Measurements from ENCODE around the gene HIGD1A. TPM values are rescaled to one million over a fixed set of nuclear protein-coding genes. Genes with fewer than 3 reads are reported as not detected.

HIGD1A gene
- total and polyA plus RNA-seq, 12 donors = 179 to 399 (median 331) TPM

GRCh38 chr3:42746455-42747450 is 57.5 kb downstream of the HIGD1A start:
- Histone ChIP-seq H3K27ac (peak overlapping the region in 9 of 10 donors; percentile 21 to 73 (median 57)), H3K27me3 (no peaks in the 10 kb centered on the region), H3K9me3 (no peaks in the 10 kb centered on the region), H3K4me1 (peaks cover 0 to 40% (median 17%) of the 10 kb centered on the region in 9 donors), H3K36me3 (no peaks in the 10 kb centered on the region), H3K4me3 (no peak overlapping the region)
- no peak for DNase-seq
- WGBS, 2 donors = 65 to 74% methylated on average over 11 of the region's 11 CpGs
- ATAC-seq = peak in 7 of 8 donors; percentile 18 to 52 (median 28)
- intact Hi-C loops (cut with DNase I) = loop anchor here in 8 of 10 donors (2.0 to 10.0 kb wide), 7 partner anchors 89 to 174 kb away; partner anchors contain the start of genes SEC22C (in 3 of the 8), ZBTB47 (in 3 of the 8) and SS18L2 (in 1 of the 8)
- TF ChIP-seq CTCF (IDR thresholded peaks at IDR 0.05) = no peak

- DNase-seq = no peak
Measured at GRCh38 chr3:42745776-42746454, 58.4 kb downstream of the HIGD1A start.

GRCh38 chr3:42745291-42745745 is 59.0 kb downstream of the HIGD1A start:
- no peak for TF ChIP-seq CTCF (IDR thresholded peaks at IDR 0.05)
- DNase-seq (no peak), ATAC-seq (no peak)
- Histone ChIP-seq H3K27me3 (no peaks in the 10 kb centered on the region), H3K27ac (peak overlapping the region in 8 of 10 donors; percentile 25 to 74 (median 64)), H3K36me3 (no peaks in the 10 kb centered on the region), H3K4me1 (peaks cover under 1 to 48% (median 18%) of the 10 kb centered on the region in 9 donors), H3K9me3 (no peaks in the 10 kb centered on the region), H3K4me3 (no peak overlapping the region)
- intact Hi-C loops (cut with DNase I) = loop anchor here in 8 of 10 donors (2.0 to 10.0 kb wide), 7 partner anchors 45 to 173 kb away; partner anchors contain the start of genes SEC22C (in 3 of the 8), ZBTB47 (in 2 of the 8) and SS18L2 (in 1 of the 8)
- WGBS, 2 donors = 74 to 87% methylated on average over 3 of the region's 3 CpGs

More at GRCh38 chr3:42745776-42746454, 58.4 kb downstream of the HIGD1A start:
- TF ChIP-seq CTCF (IDR thresholded peaks at IDR 0.05) = no peak
- no peaks in the 10 kb centered on the region for H3K9me3 ChIP-seq
- ATAC-seq = peak in 2 of 8 donors; percentile 2 to 32
- H3K36me3 ChIP-seq = no peaks in the 10 kb centered on the region
- H3K27me3 ChIP-seq = no peaks in the 10 kb centered on the region
- 63 to 71% methylated on average over 8 of the region's 8 CpGs for WGBS, 2 donors
- H3K27ac ChIP-seq = peak overlapping the region in 8 of 10 donors; percentile 21 to 73 (median 58)
- H3K4me1 ChIP-seq = peaks cover 0 to 42% (median 17%) of the 10 kb centered on the region in 9 donors
- intact Hi-C loops (cut with DNase I) = loop anchor here in 8 of 10 donors (2.0 to 10.0 kb wide), 8 partner anchors 45 to 174 kb away; partner anchors contain the start of genes SEC22C (in 3 of the 8), ZBTB47 (in 3 of the 8) and SS18L2 (in 1 of the 8)
- no peak overlapping the region for H3K4me3 ChIP-seq
